Endodermal cell (in vitro differentiated cells): ENCODE data around the gene BIRC6. TPM values are rescaled to one million over a fixed set of nuclear protein-coding genes. Genes with fewer than 3 reads are reported as not detected.

Experiments used
- DNase-seq: peaks from one replicate; pipeline ENCODE4 v3.0.0-alpha.2; 2017
- H3K27ac ChIP-seq: 2 replicates; pipeline ENCODE4 v1.5.1; 2013; ENCODE audit warnings: mild to moderate bottlenecking, low read depth, low read length, moderate library complexity
- H3K27me3 ChIP-seq: 2 replicates; pipeline ENCODE4 v1.6.1; 2013; ENCODE audit warnings: mild to moderate bottlenecking, low read length, moderate library complexity; ENCODE audit not compliant: insufficient read depth, control insufficient read depth, poor library complexity, severe bottlenecking
- H3K36me3 ChIP-seq: 2 replicates; pipeline ENCODE4 v1.7.0; 2013; ENCODE audit warnings: mild to moderate bottlenecking, low read length, moderate library complexity; ENCODE audit not compliant: control insufficient read depth, insufficient read depth
- H3K4me1 ChIP-seq: one replicate; pipeline ENCODE4 v1.7.0; 2013; ENCODE audit warnings: low read length; ENCODE audit not compliant: control insufficient read depth, insufficient read depth
- H3K4me3 ChIP-seq: 2 replicates; pipeline ENCODE4 v1.5.1; 2013; ENCODE audit warnings: mild to moderate bottlenecking, low read length, moderate library complexity
- H3K9ac ChIP-seq: 2 replicates; pipeline ENCODE4 v1.6.1; 2013; ENCODE audit warnings: mild to moderate bottlenecking, low read length, moderate library complexity; ENCODE audit not compliant: poor library complexity, severe bottlenecking; ENCODE audit errors: extremely low read depth
- H3K9me3 ChIP-seq: 2 replicates; pipeline ENCODE4 v1.6.1; 2013; ENCODE audit warnings: mild to moderate bottlenecking, low read length, moderate library complexity; ENCODE audit not compliant: control insufficient read depth
- H3K27ac Mint-ChIP-seq: 2 replicates; pipeline ENCODE4 v1.8.0; 2020; ENCODE audit warnings: mixed read lengths
- H3K27me3 Mint-ChIP-seq: 2 replicates; pipeline ENCODE4 v1.8.0; 2021; ENCODE audit warnings: mild to moderate bottlenecking, mixed read lengths; ENCODE audit not compliant: insufficient read depth
- H3K36me3 Mint-ChIP-seq: 2 replicates; pipeline ENCODE4 v1.8.0; 2020; ENCODE audit warnings: low read depth, mixed read lengths
- H3K4me1 Mint-ChIP-seq: 2 replicates; pipeline ENCODE4 v1.8.0; 2020; ENCODE audit warnings: mixed read lengths
- H3K4me3 Mint-ChIP-seq: 2 replicates; pipeline ENCODE4 v1.8.0; 2020; ENCODE audit warnings: mild to moderate bottlenecking, moderate library complexity, mixed read lengths
- H3K9me3 Mint-ChIP-seq: 2 replicates; pipeline ENCODE4 v1.8.0; 2020; ENCODE audit warnings: mild to moderate bottlenecking, mixed read lengths
- whole genome bisulfite sequencing, 2 experiments: methylation state at CpG; one replicate each; pipeline versions ENCODE4 v1.1.5 to v1.1.7; 2013; ENCODE audit warnings: missing lambda C conversion rate in 2 of 2, mixed read lengths in 1 of 2; ENCODE audit not compliant: insufficient coverage in 1 of 2, insufficient read length in 1 of 2; 5-methylcytosine and 5-hydroxymethylcytosine counted together
- total RNA-seq, 2 donors: library from RNA; stranded (reverse); fragmentation: NEBNext Ultra II Directional in 1 of 2; extraction: Animal tissue kit (Norgen Biotek cat#: 25700) in 1 of 2; gene quantifications; 2 replicates in 1 of 2; 3 replicates in 1 of 2; pipeline ENCODE4 v1.2.1, GENCODE V29; 2021
- TF ChIP-seq, protein P1 (sequence below): fragments of 200-600 bp; sonication (generic); conservative IDR thresholded peaks from 2 replicates; pipeline ENCODE4 v1.5.0; 2021; ENCODE audit warnings: antibody characterized with exemption, mild to moderate bottlenecking

Gene BIRC6
- total RNA-seq, 2 donors from 2014 or later, result 84.6 to 111 TPM

DNA sequence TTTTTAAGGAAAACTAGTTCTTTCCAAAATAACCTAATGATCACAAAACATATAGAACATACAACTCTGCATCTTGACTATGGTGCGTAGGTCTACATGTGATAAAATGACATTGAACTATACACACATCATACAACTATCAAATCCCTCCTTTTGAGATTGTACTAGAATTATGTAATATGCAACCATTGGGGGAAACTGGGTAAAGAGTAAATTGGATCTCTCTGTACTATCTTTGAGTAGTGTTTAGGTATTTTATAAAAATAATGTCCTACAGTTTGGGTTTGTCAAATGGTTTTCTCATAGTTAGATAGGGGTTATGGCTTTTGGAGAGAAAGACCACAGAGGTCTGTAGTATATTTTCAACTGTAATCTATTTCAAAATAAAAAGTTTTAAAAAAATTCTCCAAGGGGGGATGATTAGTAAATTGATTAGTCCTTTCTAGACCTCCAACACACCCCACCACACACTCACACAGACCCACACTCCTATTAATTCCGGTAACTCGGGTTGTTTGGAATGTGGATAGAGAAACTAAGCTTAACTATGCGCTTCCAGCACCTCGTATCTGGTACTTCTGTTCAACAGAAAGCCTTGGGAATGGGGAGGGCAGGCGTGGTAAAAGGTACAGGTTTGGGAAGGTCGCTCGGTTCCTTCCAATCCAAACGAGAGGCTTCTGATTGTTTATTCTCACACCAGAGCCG, 695 bp upstream of the BIRC6 start:
- TF ChIP-seq, protein P1, sequence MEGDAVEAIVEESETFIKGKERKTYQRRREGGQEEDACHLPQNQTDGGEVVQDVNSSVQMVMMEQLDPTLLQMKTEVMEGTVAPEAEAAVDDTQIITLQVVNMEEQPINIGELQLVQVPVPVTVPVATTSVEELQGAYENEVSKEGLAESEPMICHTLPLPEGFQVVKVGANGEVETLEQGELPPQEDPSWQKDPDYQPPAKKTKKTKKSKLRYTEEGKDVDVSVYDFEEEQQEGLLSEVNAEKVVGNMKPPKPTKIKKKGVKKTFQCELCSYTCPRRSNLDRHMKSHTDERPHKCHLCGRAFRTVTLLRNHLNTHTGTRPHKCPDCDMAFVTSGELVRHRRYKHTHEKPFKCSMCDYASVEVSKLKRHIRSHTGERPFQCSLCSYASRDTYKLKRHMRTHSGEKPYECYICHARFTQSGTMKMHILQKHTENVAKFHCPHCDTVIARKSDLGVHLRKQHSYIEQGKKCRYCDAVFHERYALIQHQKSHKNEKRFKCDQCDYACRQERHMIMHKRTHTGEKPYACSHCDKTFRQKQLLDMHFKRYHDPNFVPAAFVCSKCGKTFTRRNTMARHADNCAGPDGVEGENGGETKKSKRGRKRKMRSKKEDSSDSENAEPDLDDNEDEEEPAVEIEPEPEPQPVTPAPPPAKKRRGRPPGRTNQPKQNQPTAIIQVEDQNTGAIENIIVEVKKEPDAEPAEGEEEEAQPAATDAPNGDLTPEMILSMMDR, result no peak
- Mint-ChIP-seq H3K27ac (peak overlapping the region; percentile 95), H3K9me3 (no peaks in the 10 kb centered on the region), H3K4me1 (peaks cover 19% of the 10 kb centered on the region), H3K27me3 (no peaks in the 10 kb centered on the region), H3K4me3 (peak overlapping the region; percentile 96), H3K36me3 (peaks cover 4% of the 10 kb centered on the region)
- 3 to 12% methylated on average over 7 to 10 of the region's 10 CpGs for WGBS, 2 experiments
- no peaks in the 10 kb centered on the region for H3K27me3 ChIP-seq
- no peak for DNase-seq
- H3K27ac ChIP-seq, result peak overlapping the region; percentile 85
- no peaks in the 10 kb centered on the region for H3K9me3 ChIP-seq
- peaks cover 1% of the 10 kb centered on the region for H3K36me3 ChIP-seq
- H3K4me1 ChIP-seq, result no peaks in the 10 kb centered on the region
- H3K4me3 ChIP-seq, result peak overlapping the region; percentile 94
- H3K9ac ChIP-seq, result peak overlapping the region; percentile 76

DNA sequence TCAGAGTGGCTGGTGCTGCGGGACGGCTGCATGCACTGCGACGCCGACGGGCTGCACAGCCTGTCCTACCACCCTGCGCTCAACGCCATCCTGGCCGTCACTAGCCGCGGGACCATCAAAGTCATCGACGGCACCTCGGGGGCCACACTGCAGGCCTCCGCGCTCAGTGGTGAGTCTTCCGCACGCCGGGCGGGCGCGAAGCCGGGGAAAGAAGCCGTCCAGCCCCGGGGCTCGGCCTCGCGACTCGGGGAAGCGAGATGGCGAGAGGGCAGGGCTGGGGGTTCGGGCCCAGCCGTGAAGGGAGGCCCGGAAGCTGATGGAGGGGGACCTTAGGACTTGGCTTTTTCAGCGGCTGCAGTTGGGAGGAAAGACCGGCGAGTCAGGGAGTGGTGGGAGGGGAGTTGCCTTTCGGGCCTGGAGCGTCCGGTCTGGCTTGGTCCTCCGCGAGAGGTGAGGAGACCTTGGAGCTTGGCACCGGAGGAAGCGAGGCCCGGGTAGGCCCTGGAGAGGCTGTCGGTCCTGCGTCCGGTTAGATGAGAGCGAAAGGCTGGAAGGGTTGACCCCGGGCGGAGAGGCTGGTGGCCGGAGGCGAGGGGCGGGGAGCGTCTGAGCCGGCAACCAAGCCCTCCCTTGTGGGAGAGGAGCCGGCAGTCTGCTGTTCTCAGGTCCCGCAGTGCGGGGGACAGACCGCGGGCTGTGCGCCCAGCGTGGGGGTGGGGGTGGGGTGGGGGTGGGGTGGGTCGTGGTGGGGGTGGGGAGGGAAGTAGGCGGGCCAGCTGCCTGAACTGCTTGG, 691 bp downstream of the BIRC6 start:
- peak overlapping the region; percentile 94 for H3K4me3 ChIP-seq
- TF ChIP-seq, protein P1, result no peak
- Mint-ChIP-seq H3K4me3 (peak overlapping the region; percentile 96), H3K27me3 (no peaks in the 10 kb centered on the region), H3K27ac (peak overlapping the region; percentile 90), H3K36me3 (peaks cover 15% of the 10 kb centered on the region), H3K9me3 (peaks cover 2% of the 10 kb centered on the region), H3K4me1 (peaks cover 19% of the 10 kb centered on the region)
- peak overlapping the region; percentile 82 for H3K9ac ChIP-seq
- DNase-seq, result peak; percentile 84
- H3K9me3 ChIP-seq, result peaks cover 11% of the 10 kb centered on the region
- H3K4me1 ChIP-seq, result no peaks in the 10 kb centered on the region
- no peaks in the 10 kb centered on the region for H3K27me3 ChIP-seq
- 0% methylated on average over 24 to 57 of the region's 65 CpGs for WGBS, 2 experiments
- H3K27ac ChIP-seq, result peak overlapping the region; percentile 85
- peaks cover 12% of the 10 kb centered on the region for H3K36me3 ChIP-seq

DNA sequence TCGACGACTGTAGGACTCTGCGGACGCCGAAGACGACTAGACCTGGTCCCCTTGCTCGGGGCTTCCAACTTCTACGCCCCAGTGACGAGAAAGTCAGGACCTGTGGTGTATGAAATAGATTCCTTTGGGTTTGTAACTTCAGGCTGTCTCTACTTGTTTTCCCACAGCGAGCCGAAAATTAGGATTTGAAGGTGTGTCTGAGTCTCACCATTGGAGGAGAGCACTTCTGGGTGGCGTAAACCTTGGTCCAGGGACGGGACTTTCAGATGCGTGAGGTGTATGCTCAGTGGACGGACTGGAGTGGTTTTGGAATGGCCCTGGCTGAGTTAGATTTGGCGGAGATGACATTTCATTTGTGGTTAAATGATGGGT, 1.3 kb downstream of the BIRC6 start:
- Histone ChIP-seq H3K4me3 (peak overlapping the region; percentile 94), H3K36me3 (peaks cover 12% of the 10 kb centered on the region), H3K9ac (peak overlapping the region; percentile 58), H3K27me3 (no peaks in the 10 kb centered on the region), H3K9me3 (peaks cover 11% of the 10 kb centered on the region), H3K4me1 (no peaks in the 10 kb centered on the region), H3K27ac (no peak overlapping the region)
- H3K27ac Mint-ChIP-seq, result peak overlapping the region; percentile 32
- peaks cover 17% of the 10 kb centered on the region for H3K36me3 Mint-ChIP-seq
- TF ChIP-seq, protein P1, result no peak
- H3K4me1 Mint-ChIP-seq, result peaks cover 19% of the 10 kb centered on the region
- no peak for DNase-seq
- 9 to 33% methylated on average over 5 to 16 of the region's 16 CpGs for WGBS, 2 experiments
- H3K9me3 Mint-ChIP-seq, result peaks cover 2% of the 10 kb centered on the region
- peak overlapping the region; percentile 96 for H3K4me3 Mint-ChIP-seq
- H3K27me3 Mint-ChIP-seq, result no peaks in the 10 kb centered on the region
